WERI-Rb-1 (cell line): ENCODE results near the gene ATXN7L1.

ENCODE experiments used
- DNase-seq: peaks from one replicate; pipeline ENCODE4 v3.0.0-alpha.2; 2020
- H3K27ac ChIP-seq: fragments of 250-450 bp; sonication (Bioruptor Pico); 2 replicates; pipeline ENCODE4 v1.5.1; 2020; ENCODE audit warnings: mild to moderate bottlenecking, moderate library complexity
- H3K27me3 ChIP-seq: fragments of 250-450 bp; sonication (Bioruptor Pico); 2 replicates; pipeline ENCODE4 v1.5.1; 2021; ENCODE audit warnings: mild to moderate bottlenecking, low read depth, moderate library complexity; ENCODE audit not compliant: insufficient read depth, severe bottlenecking
- H3K36me3 ChIP-seq: fragments of 250-450 bp; sonication (Bioruptor Pico); 2 replicates; pipeline ENCODE4 v1.5.1; 2020; ENCODE audit warnings: mild to moderate bottlenecking, moderate library complexity
- H3K4me3 ChIP-seq: 2 replicates; pipeline ENCODE4 v1.5.1; 2011; ENCODE audit warnings: low read depth, mild to moderate bottlenecking, control low read depth, low read length
- H3K9me3 ChIP-seq: fragments of 250-450 bp; sonication (Bioruptor Pico); 2 replicates; pipeline ENCODE4 v1.5.1; 2021; ENCODE audit warnings: mild to moderate bottlenecking, moderate library complexity; ENCODE audit not compliant: severe bottlenecking
- CTCF ChIP-seq: IDR thresholded peaks from 2 replicates; pipeline ENCODE4 v1.5.1; 2011; ENCODE audit warnings: low read depth, mild to moderate bottlenecking, control low read depth, inconsistent platforms, low read length

The ATXN7L1 gene

GRCh38 chr7:105831824-105832535, 44.4 kb downstream of the ATXN7L1 start:
- Histone ChIP-seq H3K4me3 (no peak overlapping the region), H3K36me3 (no peaks in the 10 kb centered on the region), H3K9me3 (no peaks in the 10 kb centered on the region), H3K27me3 (no peaks in the 10 kb centered on the region), H3K27ac (no peak overlapping the region)
- no peak for TF ChIP-seq CTCF
- DNase-seq: no peak

- Histone ChIP-seq H3K27me3 (no peaks in the 10 kb centered on the region), H3K9me3 (no peaks in the 10 kb centered on the region), H3K36me3 (no peaks in the 10 kb centered on the region), H3K27ac (no peak overlapping the region), H3K4me3 (no peak overlapping the region)
- no peak for DNase-seq
- TF ChIP-seq CTCF: no peak
Observed at GRCh38 chr7:105831302-105831620, 45.1 kb downstream of the ATXN7L1 start.

- DNase-seq: no peak
- Histone ChIP-seq H3K27me3 (no peaks in the 10 kb centered on the region), H3K27ac (no peak overlapping the region), H3K9me3 (no peaks in the 10 kb centered on the region), H3K36me3 (no peaks in the 10 kb centered on the region), H3K4me3 (no peak overlapping the region)
- TF ChIP-seq CTCF: no peak
Observed at GRCh38 chr7:105830405-105831301, 45.7 kb downstream of the ATXN7L1 start.

GRCh38 chr7:105829681-105830322, 46.6 kb downstream of the ATXN7L1 start:
- no peaks in the 10 kb centered on the region for H3K9me3 ChIP-seq
- no peak overlapping the region for H3K27ac ChIP-seq
- no peak for DNase-seq
- H3K4me3 ChIP-seq: no peak overlapping the region
- H3K36me3 ChIP-seq: no peaks in the 10 kb centered on the region
- TF ChIP-seq CTCF: no peak
- H3K27me3 ChIP-seq: no peaks in the 10 kb centered on the region

- DNase-seq: no peak
- Histone ChIP-seq H3K9me3 (no peaks in the 10 kb centered on the region), H3K27ac (no peak overlapping the region), H3K27me3 (no peaks in the 10 kb centered on the region), H3K36me3 (no peaks in the 10 kb centered on the region), H3K4me3 (no peak overlapping the region)
- no peak for TF ChIP-seq CTCF
Observed at GRCh38 chr7:105828141-105828540, 48.3 kb downstream of the ATXN7L1 start.
